Dermis microvascular lymphatic vessel endothelial cell (primary cell): ENCODE results near the gene MBD6. TPM values are rescaled to one million over a fixed set of nuclear protein-coding genes. Genes with fewer than 3 reads are reported as not detected.

Source experiments
- DNase-seq, 2 donors: peaks; one replicate each; pipeline versions ENCODE4 v3.0.0 to v3.0.0-alpha.2; 2010; ENCODE audit warnings: low read depth in 2 of 2
- total RNA-seq: library from RNA; depleted of rRNA; stranded (reverse); fragments of >200 nt; gene quantifications from 2 replicates; pipeline ENCODE4 v1.2.1, GENCODE V29; 2014

The MBD6 gene
- total RNA-seq, 1 donor from 2014 or later = 5.9 TPM

GRCh38 chr12:57574795-57575194 lies 52.2 kb downstream of the MBD6 start:
- no peak for DNase-seq

- no peak for DNase-seq
Observed at GRCh38 chr12:57575771-57576612, 53.4 kb downstream of the MBD6 start.

GRCh38 chr12:57576613-57577160 lies 54.1 kb downstream of the MBD6 start:
- no peak for DNase-seq

GRCh38 chr12:57577981-57578758 lies 55.5 kb downstream of the MBD6 start:
- no peak for DNase-seq

GRCh38 chr12:57579011-57579410 lies 56.4 kb downstream of the MBD6 start:
- no peak for DNase-seq

Other genes starting within 250 kb of the MBD6 start
- gene R3HDM2, start 91.8 kb upstream of the MBD6 start, total RNA-seq = 3.1 and 9.1 TPM in 2 replicates
- not detected in 2 replicates for gene INHBC, start 88.0 kb upstream of the MBD6 start, total RNA-seq
- gene INHBE, start 67.5 kb upstream of the MBD6 start, total RNA-seq = not detected in 2 replicates
- under 0.01 TPM in 1 of 2 replicates, not detected in the other for gene GLI1, start 63.0 kb upstream of the MBD6 start, total RNA-seq
- gene ARHGAP9, start 43.0 kb upstream of the MBD6 start, total RNA-seq = 0.13 TPM in 1 of 2 replicates, not detected in the other
- 72.9 and 77.4 TPM in 2 replicates for gene MARS1, start 34.8 kb upstream of the MBD6 start, total RNA-seq
- 6.2 and 10.1 TPM in 2 replicates for gene DDIT3, start 2.3 kb upstream of the MBD6 start, total RNA-seq
- gene DCTN2, start 24.4 kb downstream of the MBD6 start, total RNA-seq = 75.1 and 102 TPM in 2 replicates
- under 0.01 TPM in 2 replicates for gene KIF5A, start 27.2 kb downstream of the MBD6 start, total RNA-seq
- 10.9 and 15.2 TPM in 2 replicates for gene PIP4K2C, start 68.4 kb downstream of the MBD6 start, total RNA-seq
- 1.0 and 4.4 TPM in 2 replicates for gene DTX3, start 82.0 kb downstream of the MBD6 start, total RNA-seq
- 0.77 and 1.6 TPM in 2 replicates for gene ARHGEF25, start 88.6 kb downstream of the MBD6 start, total RNA-seq
- 0.13 TPM in 2 replicates for gene B4GALNT1, start 110.4 kb downstream of the MBD6 start, total RNA-seq
- 141 and 188 TPM in 2 replicates for gene OS9, start 171.3 kb downstream of the MBD6 start, total RNA-seq
- 0.26 and 0.51 TPM in 2 replicates for gene AGAP2, start 215.9 kb downstream of the MBD6 start, total RNA-seq
- 41.6 and 53.9 TPM in 2 replicates for gene TSPAN31, start 222.2 kb downstream of the MBD6 start, total RNA-seq
- 146 and 180 TPM in 2 replicates for gene CDK4, start 229.5 kb downstream of the MBD6 start, total RNA-seq
- gene MARCHF9, start 232.3 kb downstream of the MBD6 start, total RNA-seq = 3.0 and 5.8 TPM in 2 replicates
- 0.13 and 0.39 TPM in 2 replicates for gene CYP27B1, start 244.3 kb downstream of the MBD6 start, total RNA-seq
- 2.4 and 4.0 TPM in 2 replicates for gene METTL1, start 249.3 kb downstream of the MBD6 start, total RNA-seq
- 4.5 and 7.6 TPM in 2 replicates for gene EEF1AKMT3, start 249.8 kb downstream of the MBD6 start, total RNA-seq